GM19193 (cell line): ENCODE results near the gene ZNF366.

Experiments
- POLR2A ChIP-seq: IDR thresholded peaks from 4 replicates; pipeline ENCODE4 v1.6.1; 2011; ENCODE audit not compliant: insufficient read depth, insufficient read length; ENCODE audit errors: extremely low read depth

Gene ZNF366

DNA sequence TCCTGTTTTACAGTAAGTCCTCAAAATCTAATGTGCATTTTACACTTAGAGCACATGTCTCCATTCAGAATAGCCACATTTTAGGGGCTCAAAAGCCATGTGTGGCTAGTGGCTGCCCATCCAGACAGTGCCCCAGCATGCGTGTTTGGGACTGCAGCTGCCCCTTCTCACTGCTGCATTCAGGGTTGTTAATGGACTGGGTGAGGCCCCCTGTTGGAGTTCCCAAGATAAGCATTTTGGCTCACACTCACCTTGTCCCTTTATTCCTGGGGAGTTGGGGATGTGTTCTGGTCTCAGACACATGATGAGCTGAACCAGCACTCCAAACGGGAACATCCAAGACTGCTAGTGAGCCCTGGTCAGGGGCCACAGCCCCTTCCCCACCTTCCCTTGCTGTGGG lies 22.2 kb upstream of the ZNF366 start:
- no peak for TF ChIP-seq POLR2A

DNA sequence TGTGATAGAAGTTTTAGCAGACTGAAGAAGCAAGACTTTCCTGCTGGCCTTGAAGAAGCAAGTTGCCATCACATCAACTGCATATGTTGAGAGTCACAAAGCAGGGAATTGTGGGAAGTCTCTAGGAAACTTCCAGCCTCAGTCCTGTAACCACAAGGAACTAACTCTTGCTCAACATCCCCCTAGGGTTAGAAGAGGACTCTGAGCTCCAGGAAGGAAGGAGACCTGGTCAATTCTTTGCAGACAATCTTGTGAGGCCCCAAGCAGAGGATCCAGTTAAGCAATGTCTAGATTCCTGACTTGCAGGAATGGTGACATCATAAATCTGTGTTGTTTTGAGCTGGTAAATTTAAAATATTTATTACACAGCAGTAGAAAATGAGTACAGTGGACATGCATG lies 18.6 kb upstream of the ZNF366 start:
- no peak for TF ChIP-seq POLR2A

GRCh38 chr5:72523960-72524582 lies 16.9 kb upstream of the ZNF366 start:
- TF ChIP-seq POLR2A: no peak

GRCh38 chr5:72522607-72523006 lies 15.4 kb upstream of the ZNF366 start:
- TF ChIP-seq POLR2A: no peak

- no peak for TF ChIP-seq POLR2A
Measured at GRCh38 chr5:72519111-72519510, 11.9 kb upstream of the ZNF366 start.

DNA sequence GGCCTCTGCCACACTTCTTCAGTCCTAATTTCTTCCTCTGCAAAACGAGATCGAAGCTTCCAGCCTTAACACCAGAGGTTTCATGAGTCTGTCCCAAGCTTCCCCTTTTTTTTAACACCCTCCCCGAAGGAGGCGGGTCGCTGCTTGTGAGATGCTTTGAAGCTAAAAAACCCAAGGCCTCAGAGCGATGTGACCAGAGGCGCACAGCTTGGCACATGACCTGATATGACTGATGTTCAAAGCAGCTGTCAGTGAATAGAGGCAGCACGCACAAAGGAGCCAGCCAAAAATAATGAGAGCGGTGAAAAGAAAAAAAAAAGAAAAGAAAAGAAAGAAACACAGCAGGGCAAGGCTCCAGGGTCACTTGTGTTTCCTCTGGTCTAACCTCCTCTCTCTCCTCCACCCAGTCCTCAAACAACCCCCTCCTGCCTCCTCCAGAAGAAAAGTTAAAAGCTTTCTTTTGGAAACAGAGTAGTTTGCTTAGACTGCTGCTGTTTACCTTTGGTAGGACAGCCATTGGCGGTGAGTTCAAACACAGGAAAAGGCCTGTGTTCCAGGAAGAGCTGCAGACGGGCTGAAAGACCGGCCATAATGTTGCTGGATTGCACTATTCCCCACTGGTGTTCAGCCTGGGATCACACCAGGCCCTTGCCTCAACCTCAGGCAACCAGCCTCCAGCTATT lies 10.9 kb upstream of the ZNF366 start:
- TF ChIP-seq POLR2A: no peak

- TF ChIP-seq POLR2A: no peak
Measured at GRCh38 chr5:72516916-72517315, 9.7 kb upstream of the ZNF366 start.

DNA sequence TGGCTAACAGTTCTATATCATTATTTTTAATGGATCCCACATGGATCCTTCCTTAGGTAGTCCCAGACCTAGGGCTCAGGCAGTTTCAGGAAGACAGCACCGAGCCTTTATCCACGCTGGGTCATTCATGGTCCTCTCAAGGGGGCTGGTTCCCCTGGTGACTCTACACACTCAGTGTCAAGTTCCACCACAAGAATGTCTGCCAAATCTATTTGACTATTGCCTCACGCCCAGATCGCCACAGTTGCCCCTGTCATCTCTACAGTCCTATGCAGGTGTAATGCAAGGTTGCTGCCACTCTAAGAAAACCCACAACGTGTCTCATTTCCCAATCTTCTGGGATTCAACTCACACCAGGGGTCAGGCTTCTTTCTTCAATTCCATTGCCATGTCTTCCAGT lies 8.0 kb upstream of the ZNF366 start:
- no peak for TF ChIP-seq POLR2A

GRCh38 chr5:72512593-72512860 lies 5.3 kb upstream of the ZNF366 start:
- no peak for TF ChIP-seq POLR2A

DNA sequence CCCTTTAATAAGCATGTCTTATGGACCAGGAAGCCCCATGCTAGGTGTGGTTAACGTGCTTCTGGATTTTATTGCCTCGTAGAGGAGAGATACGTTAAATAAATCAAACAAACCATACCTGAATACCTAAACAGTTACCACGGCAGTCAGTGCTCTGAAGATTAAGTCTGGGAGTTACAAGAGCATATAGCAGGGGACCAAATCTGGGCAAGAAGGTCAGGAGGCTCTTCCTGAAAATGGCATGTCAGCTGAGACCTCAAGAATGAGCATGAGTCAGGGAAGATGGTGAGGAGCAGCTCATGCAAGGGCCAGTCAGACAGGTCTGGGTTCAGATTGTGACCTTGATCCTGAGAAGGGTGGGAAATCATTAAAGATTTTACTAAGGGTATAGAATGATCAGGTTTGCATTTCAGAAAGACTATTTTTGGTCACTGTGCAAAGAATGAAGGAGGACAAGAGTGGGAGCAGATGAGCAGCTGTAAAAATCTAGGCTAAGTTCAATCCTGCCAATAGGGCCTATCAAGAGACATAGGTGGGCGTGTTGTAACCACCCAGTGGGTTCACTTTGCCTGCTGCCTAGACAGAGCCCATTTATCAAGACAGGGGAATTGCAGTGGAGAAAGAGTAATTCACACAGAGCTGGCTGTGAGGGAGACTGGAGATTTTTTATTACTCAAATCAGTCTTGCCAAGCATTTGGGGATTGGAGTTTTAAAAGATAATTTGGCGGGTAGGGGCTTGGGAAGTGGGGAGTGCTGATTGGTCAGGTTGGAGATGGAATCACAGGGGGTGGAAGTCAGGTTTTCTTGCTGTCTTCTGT lies 4.8 kb upstream of the ZNF366 start:
- no peak for TF ChIP-seq POLR2A

GRCh38 chr5:72511366-72511765 lies 4.2 kb upstream of the ZNF366 start:
- no peak for TF ChIP-seq POLR2A

GRCh38 chr5:72510610-72511181 lies 3.5 kb upstream of the ZNF366 start:
- TF ChIP-seq POLR2A: no peak

- no peak for TF ChIP-seq POLR2A
Measured at GRCh38 chr5:72509401-72509800, 2.2 kb upstream of the ZNF366 start.

DNA sequence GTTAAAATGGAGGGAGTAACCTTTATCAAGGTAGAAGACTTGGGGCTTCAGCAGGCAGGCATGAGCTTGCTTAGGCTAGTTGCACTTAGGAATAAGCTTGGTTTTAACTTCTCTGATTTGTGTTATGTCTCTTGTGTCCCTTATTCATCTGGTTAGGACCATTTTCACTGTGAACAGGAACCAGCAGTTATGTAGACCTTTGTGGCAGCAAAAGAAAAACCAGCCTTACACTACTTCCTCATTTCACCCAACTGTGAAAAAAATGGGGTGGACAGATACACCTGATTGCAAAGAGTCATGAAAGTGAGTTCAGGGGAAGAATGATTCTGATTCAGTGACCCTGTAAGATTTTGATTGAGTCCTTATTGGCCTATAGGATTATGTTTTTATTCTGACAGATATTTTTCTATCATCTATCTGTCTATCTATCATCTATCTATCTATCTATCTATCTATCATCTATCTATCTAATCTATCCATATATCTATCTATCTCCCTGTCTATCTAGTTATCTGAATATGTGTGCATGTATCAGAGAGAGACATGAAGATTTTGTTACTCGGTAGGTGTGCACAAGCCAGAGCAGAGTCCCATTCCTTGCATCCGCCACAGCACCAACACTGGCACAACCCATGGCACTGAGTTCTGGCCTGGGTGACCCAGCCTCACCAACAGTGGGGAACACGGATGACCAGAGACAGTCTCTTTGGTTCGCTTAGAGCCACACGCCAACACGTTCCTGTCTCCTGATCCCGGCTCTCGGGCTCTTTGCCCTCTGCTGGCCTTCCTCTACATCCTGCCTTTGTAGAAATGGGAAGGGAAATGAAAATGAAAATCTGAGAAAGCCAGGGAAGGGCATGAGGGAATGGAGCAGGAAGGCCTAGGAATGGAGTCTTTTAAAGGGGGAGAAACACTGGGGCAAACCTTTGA lies 1.3 kb upstream of the ZNF366 start:
- no peak for TF ChIP-seq POLR2A

- TF ChIP-seq POLR2A: no peak
Measured at GRCh38 chr5:72507907-72508238, 663 bp upstream of the ZNF366 start.
